NB4 (cell line): ENCODE measurements around the gene GLO1.

Experiments used
- DNase-seq: peaks from one replicate; pipeline ENCODE4 v3.0.0; 2010; ENCODE audit warnings: low read depth
- H3K4me3 ChIP-seq: one replicate; pipeline ENCODE4 v1.5.1; 2011; ENCODE audit warnings: mild to moderate bottlenecking, low read depth, low read length, moderate library complexity
- CTCF ChIP-seq: IDR thresholded peaks from one replicate; pipeline ENCODE4 v1.5.1; 2012; ENCODE audit warnings: low read depth, low read length
- MAX ChIP-seq: IDR thresholded peaks from 2 replicates; pipeline ENCODE4 v1.6.1; 2011; ENCODE audit warnings: low read depth, low read length
- MYC ChIP-seq: IDR thresholded peaks from 2 replicates; pipeline ENCODE4 v1.6.1; 2011; ENCODE audit warnings: low read depth, low read length
- POLR2A ChIP-seq: IDR thresholded peaks from 2 replicates; pipeline ENCODE4 v1.6.1; 2011; ENCODE audit warnings: mild to moderate bottlenecking; ENCODE audit not compliant: insufficient read length; ENCODE audit errors: extremely low read depth

GLO1 gene

GRCh38 chr6:38651121-38651784 lies 51.7 kb downstream of the GLO1 start:
- no peak for TF ChIP-seq MYC
- TF ChIP-seq CTCF = no peak
- no peak overlapping the region for H3K4me3 ChIP-seq
- no peak for DNase-seq

- DNase-seq = no peak
- TF ChIP-seq POLR2A = no peak
- no peak overlapping the region for H3K4me3 ChIP-seq
Measured at GRCh38 chr6:38650207-38650752, 52.7 kb downstream of the GLO1 start.

GRCh38 chr6:38649744-38650143 lies 53.2 kb downstream of the GLO1 start:
- no peak for DNase-seq
- no peak overlapping the region for H3K4me3 ChIP-seq
- TF ChIP-seq CTCF = no peak
- TF ChIP-seq MYC = no peak
- no peak for TF ChIP-seq MAX
- TF ChIP-seq POLR2A = no peak

GRCh38 chr6:38648629-38649028 lies 54.3 kb downstream of the GLO1 start:
- TF ChIP-seq CTCF (no peak), MAX (no peak), POLR2A (no peak), MYC (no peak)
- no peak for DNase-seq
- H3K4me3 ChIP-seq = no peak overlapping the region

GRCh38 chr6:38646166-38646878 lies 56.6 kb downstream of the GLO1 start:
- no peak for DNase-seq
- H3K4me3 ChIP-seq = no peak overlapping the region
- TF ChIP-seq POLR2A (no peak), MAX (no peak), MYC (no peak), CTCF (no peak)

- no peak for DNase-seq
- H3K4me3 ChIP-seq = no peak overlapping the region
- TF ChIP-seq POLR2A = no peak
- no peak for TF ChIP-seq CTCF
- TF ChIP-seq MAX = no peak
- TF ChIP-seq MYC = no peak
Measured at GRCh38 chr6:38644951-38645350, 58.0 kb downstream of the GLO1 start.
